WTC11 (cell line): ENCODE results near the gene PATL2.

Experiments used
- NFE2L1 ChIP-seq: sonication (generic); formaldehyde crosslinking; IDR thresholded peaks from 2 replicates; pipeline ENCODE4 v1.8.1; 2023; ENCODE audit warnings: missing genetic modification reagents
- TCF7 ChIP-seq: sonication (generic); formaldehyde crosslinking; IDR thresholded peaks from 2 replicates; pipeline ENCODE4 v1.8.0; 2022; ENCODE audit warnings: mild to moderate bottlenecking, low read depth, missing genetic modification reagents, moderate library complexity
- ZNF232 ChIP-seq: sonication (generic); formaldehyde crosslinking; IDR thresholded peaks from 2 replicates; pipeline ENCODE4 v1.8.0; 2022; ENCODE audit warnings: mild to moderate bottlenecking, missing genetic modification reagents
- TF ChIP-seq, protein P1 (sequence below): sonication (generic); formaldehyde crosslinking; conservative IDR thresholded peaks from 2 replicates; pipeline ENCODE4 v1.8.1; 2023; ENCODE audit warnings: mild to moderate bottlenecking, low read depth, missing genetic modification reagents, moderate library complexity
- TF ChIP-seq, protein P2 (sequence below): fragments of 200-600 bp; IDR thresholded peaks from 2 replicates; pipeline ENCODE4 v1.8.0; 2022; ENCODE audit warnings: antibody characterized with exemption
- TF ChIP-seq, protein P3 (sequence below): sonication (generic); formaldehyde crosslinking; IDR thresholded peaks from 2 replicates; pipeline ENCODE4 v1.8.0; 2023; ENCODE audit warnings: missing genetic modification reagents, mild to moderate bottlenecking, borderline replicate concordance
- TF ChIP-seq, protein P4 (sequence below): sonication (generic); formaldehyde crosslinking; conservative IDR thresholded peaks from 2 replicates; pipeline ENCODE4 v1.8.1; 2022; ENCODE audit warnings: mild to moderate bottlenecking, missing genetic modification reagents
- TF ChIP-seq, protein P5 (sequence below): sonication (generic); formaldehyde crosslinking; IDR thresholded peaks from 2 replicates; pipeline ENCODE4 v1.8.1; 2023; ENCODE audit warnings: mild to moderate bottlenecking, missing genetic modification reagents, moderate library complexity

DNA sequence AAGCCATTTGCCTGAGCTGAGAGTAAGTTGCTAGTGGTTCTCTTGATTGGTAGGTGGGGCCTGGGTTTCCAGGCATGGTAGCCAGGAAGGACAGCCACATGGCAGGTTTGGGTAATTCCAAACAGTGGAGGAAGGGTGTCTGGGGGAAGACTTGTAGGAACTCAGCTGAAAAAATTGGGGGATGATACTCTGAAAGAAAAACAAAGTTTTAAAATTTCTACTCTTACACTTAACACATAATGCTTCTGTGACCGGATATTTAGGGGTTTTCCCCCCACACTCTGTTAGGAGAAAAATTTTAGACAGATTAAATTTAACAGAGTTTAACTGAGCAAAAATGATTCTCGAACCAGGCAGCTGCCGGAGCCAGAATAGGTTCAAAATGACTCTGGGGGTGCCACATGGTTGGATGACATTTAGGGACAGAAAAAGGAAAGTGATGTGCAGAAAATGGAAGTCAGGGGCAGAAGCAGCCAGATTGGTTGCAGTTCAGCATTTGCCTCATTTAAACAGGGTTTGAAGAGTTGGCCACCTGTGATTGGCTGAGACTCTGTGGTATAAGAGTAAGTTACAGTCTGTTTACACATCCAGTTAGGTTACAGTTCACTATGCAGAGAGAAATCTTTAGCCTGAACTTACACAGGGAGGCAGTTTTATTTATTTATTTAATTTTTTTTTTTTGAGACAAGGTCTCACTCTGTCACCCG lies 8.3 kb upstream of the PATL2 start:
- TF ChIP-seq, protein P1, sequence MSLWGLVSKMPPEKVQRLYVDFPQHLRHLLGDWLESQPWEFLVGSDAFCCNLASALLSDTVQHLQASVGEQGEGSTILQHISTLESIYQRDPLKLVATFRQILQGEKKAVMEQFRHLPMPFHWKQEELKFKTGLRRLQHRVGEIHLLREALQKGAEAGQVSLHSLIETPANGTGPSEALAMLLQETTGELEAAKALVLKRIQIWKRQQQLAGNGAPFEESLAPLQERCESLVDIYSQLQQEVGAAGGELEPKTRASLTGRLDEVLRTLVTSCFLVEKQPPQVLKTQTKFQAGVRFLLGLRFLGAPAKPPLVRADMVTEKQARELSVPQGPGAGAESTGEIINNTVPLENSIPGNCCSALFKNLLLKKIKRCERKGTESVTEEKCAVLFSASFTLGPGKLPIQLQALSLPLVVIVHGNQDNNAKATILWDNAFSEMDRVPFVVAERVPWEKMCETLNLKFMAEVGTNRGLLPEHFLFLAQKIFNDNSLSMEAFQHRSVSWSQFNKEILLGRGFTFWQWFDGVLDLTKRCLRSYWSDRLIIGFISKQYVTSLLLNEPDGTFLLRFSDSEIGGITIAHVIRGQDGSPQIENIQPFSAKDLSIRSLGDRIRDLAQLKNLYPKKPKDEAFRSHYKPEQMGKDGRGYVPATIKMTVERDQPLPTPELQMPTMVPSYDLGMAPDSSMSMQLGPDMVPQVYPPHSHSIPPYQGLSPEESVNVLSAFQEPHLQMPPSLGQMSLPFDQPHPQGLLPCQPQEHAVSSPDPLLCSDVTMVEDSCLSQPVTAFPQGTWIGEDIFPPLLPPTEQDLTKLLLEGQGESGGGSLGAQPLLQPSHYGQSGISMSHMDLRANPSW (CRISPR knock-in tag) = no peak
- TF ChIP-seq, protein P2, sequence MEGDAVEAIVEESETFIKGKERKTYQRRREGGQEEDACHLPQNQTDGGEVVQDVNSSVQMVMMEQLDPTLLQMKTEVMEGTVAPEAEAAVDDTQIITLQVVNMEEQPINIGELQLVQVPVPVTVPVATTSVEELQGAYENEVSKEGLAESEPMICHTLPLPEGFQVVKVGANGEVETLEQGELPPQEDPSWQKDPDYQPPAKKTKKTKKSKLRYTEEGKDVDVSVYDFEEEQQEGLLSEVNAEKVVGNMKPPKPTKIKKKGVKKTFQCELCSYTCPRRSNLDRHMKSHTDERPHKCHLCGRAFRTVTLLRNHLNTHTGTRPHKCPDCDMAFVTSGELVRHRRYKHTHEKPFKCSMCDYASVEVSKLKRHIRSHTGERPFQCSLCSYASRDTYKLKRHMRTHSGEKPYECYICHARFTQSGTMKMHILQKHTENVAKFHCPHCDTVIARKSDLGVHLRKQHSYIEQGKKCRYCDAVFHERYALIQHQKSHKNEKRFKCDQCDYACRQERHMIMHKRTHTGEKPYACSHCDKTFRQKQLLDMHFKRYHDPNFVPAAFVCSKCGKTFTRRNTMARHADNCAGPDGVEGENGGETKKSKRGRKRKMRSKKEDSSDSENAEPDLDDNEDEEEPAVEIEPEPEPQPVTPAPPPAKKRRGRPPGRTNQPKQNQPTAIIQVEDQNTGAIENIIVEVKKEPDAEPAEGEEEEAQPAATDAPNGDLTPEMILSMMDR = no peak
- TF ChIP-seq NFE2L1 (CRISPR knock-in tag) (no peak), TCF7 (no peak), ZNF232 (CRISPR knock-in tag) (no peak)
- TF ChIP-seq, protein P3, sequence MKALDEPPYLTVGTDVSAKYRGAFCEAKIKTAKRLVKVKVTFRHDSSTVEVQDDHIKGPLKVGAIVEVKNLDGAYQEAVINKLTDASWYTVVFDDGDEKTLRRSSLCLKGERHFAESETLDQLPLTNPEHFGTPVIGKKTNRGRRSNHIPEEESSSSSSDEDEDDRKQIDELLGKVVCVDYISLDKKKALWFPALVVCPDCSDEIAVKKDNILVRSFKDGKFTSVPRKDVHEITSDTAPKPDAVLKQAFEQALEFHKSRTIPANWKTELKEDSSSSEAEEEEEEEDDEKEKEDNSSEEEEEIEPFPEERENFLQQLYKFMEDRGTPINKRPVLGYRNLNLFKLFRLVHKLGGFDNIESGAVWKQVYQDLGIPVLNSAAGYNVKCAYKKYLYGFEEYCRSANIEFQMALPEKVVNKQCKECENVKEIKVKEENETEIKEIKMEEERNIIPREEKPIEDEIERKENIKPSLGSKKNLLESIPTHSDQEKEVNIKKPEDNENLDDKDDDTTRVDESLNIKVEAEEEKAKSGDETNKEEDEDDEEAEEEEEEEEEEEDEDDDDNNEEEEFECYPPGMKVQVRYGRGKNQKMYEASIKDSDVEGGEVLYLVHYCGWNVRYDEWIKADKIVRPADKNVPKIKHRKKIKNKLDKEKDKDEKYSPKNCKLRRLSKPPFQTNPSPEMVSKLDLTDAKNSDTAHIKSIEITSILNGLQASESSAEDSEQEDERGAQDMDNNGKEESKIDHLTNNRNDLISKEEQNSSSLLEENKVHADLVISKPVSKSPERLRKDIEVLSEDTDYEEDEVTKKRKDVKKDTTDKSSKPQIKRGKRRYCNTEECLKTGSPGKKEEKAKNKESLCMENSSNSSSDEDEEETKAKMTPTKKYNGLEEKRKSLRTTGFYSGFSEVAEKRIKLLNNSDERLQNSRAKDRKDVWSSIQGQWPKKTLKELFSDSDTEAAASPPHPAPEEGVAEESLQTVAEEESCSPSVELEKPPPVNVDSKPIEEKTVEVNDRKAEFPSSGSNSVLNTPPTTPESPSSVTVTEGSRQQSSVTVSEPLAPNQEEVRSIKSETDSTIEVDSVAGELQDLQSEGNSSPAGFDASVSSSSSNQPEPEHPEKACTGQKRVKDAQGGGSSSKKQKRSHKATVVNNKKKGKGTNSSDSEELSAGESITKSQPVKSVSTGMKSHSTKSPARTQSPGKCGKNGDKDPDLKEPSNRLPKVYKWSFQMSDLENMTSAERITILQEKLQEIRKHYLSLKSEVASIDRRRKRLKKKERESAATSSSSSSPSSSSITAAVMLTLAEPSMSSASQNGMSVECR (CRISPR knock-in tag) = no peak
- TF ChIP-seq, protein P4, sequence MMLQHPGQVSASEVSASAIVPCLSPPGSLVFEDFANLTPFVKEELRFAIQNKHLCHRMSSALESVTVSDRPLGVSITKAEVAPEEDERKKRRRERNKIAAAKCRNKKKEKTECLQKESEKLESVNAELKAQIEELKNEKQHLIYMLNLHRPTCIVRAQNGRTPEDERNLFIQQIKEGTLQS (CRISPR knock-in tag) = no peak
- TF ChIP-seq, protein P5, sequence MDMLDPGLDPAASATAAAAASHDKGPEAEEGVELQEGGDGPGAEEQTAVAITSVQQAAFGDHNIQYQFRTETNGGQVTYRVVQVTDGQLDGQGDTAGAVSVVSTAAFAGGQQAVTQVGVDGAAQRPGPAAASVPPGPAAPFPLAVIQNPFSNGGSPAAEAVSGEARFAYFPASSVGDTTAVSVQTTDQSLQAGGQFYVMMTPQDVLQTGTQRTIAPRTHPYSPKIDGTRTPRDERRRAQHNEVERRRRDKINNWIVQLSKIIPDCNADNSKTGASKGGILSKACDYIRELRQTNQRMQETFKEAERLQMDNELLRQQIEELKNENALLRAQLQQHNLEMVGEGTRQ (CRISPR knock-in tag) = no peak
